Endothelial cell of umbilical vein (primary cell): Measurements from ENCODE around the gene ZNF488. TPM values are rescaled to one million over a fixed set of nuclear protein-coding genes. Genes with fewer than 3 reads are reported as not detected.

Experiments
- BruUV-seq: library from RNA; stranded (reverse); fragments of 400-500 nt; replicated peaks from 2 replicates; lab custom pipeline; 2021; lab: Mats Ljungman, UMichigan
- CTCF ChIA-PET: fragments of 300-600, 350-600 bp; sonication (Branson Sonifier 250); formaldehyde crosslinking; loops from one replicate; lab custom pipeline; 2021; ENCODE audit warnings: antibody characterized with exemption, inconsistent platforms; lab: Charles Lee
- POLR2A ChIA-PET: fragments of 300-600, 350-600 bp; sonication (Branson Sonifier 250); formaldehyde crosslinking; loops from one replicate; lab custom pipeline; 2021; ENCODE audit warnings: antibody characterized with exemption, inconsistent platforms; lab: Charles Lee
- DNase-seq: peaks from one replicate; pipeline ENCODE4 v3.0.0-alpha.2; 2011; ENCODE audit warnings: low read depth, low spot score
- FAIRE-seq: peaks from 2 replicates; lab custom pipeline; 2011; peaks lifted over from hg19 to GRCh38; lab: Jason Lieb, UNC
- H2AFZ ChIP-seq: 2 replicates; pipeline ENCODE4 v1.6.0; 2012; ENCODE audit warnings: low read depth, low read length, control low read depth, inconsistent platforms
- H3K27ac ChIP-seq: 2 replicates; pipeline ENCODE4 v1.5.1; 2011; ENCODE audit warnings: low read depth, mild to moderate bottlenecking, control low read depth, low read length, moderate library complexity; ENCODE audit not compliant: insufficient read depth
- H3K27me3 ChIP-seq, 2 experiments: 2 replicates each; pipeline versions ENCODE4 v1.6.0 to v1.6.1; 2011; ENCODE audit warnings: low read length in 2 of 2, mixed read lengths in 1 of 2; ENCODE audit not compliant: control insufficient read depth in 2 of 2, insufficient read depth in 2 of 2
- H3K36me3 ChIP-seq, 2 experiments: 2 replicates in 1 of 2; 3 replicates in 1 of 2; pipeline ENCODE4 v1.5.1; 2011; ENCODE audit warnings: low read length in 2 of 2, mild to moderate bottlenecking in 1 of 2, moderate library complexity in 1 of 2; ENCODE audit not compliant: control insufficient read depth in 2 of 2, insufficient read depth in 2 of 2; ENCODE audit errors: extremely low read depth in 1 of 2
- H3K4me1 ChIP-seq: 3 replicates; pipeline ENCODE4 v1.5.1; 2011; ENCODE audit warnings: mild to moderate bottlenecking, low read length; ENCODE audit not compliant: control insufficient read depth, insufficient read depth; ENCODE audit errors: extremely low read depth
- H3K4me2 ChIP-seq: 2 replicates; pipeline ENCODE4 v1.6.1; 2011; ENCODE audit warnings: low read length, control low read depth, mixed read lengths; ENCODE audit not compliant: insufficient read depth
- H3K4me3 ChIP-seq, 3 experiments: fragments of 200-600 bp in 1 of 3; sonication (generic), shearing (Covaris generic) in 1 of 3; replicated peaks in 1 of 3; 2 replicates each; pipeline ENCODE4 v1.5.1; 2011 to 2016; ENCODE audit warnings: control low read depth in 3 of 3, low read length in 3 of 3, mild to moderate bottlenecking in 2 of 3, inconsistent platforms in 1 of 3, low read depth in 1 of 3, moderate library complexity in 1 of 3; ENCODE audit not compliant: insufficient read depth in 1 of 3
- H3K79me2 ChIP-seq: 2 replicates; pipeline ENCODE4 v1.6.0; 2012; ENCODE audit warnings: low read length, inconsistent platforms; ENCODE audit not compliant: control insufficient read depth, insufficient read depth
- H3K9ac ChIP-seq: replicated peaks from 2 replicates; pipeline ENCODE3; 2011; ENCODE audit warnings: low read length, control low read depth; ENCODE audit not compliant: insufficient read depth; ENCODE audit errors: extremely low read depth
- H3K9me1 ChIP-seq: replicated peaks from 3 replicates; pipeline ENCODE4 v1.6.0; 2011; ENCODE audit warnings: mild to moderate bottlenecking, low read length; ENCODE audit not compliant: control insufficient read depth, insufficient read depth; ENCODE audit errors: extremely low read depth
- H3K9me3 ChIP-seq: replicated peaks from 2 replicates; pipeline ENCODE4 v1.5.1; 2012; ENCODE audit warnings: low read length, inconsistent platforms; ENCODE audit not compliant: control insufficient read depth, insufficient read depth
- H4K20me1 ChIP-seq: replicated peaks from 2 replicates; pipeline ENCODE3; 2011; ENCODE audit warnings: mild to moderate bottlenecking, low read length; ENCODE audit not compliant: control insufficient read depth, insufficient read depth; ENCODE audit errors: extremely low read depth
- EZH2 ChIP-seq: IDR thresholded peaks from 2 replicates; pipeline ENCODE4 v1.6.1; 2012; ENCODE audit warnings: borderline replicate concordance, low read depth, mild to moderate bottlenecking, moderate library complexity, low read length, inconsistent platforms; ENCODE audit not compliant: severe bottlenecking
- FOS ChIP-seq: IDR thresholded peaks from 2 replicates; pipeline ENCODE4 v1.6.1; 2011; ENCODE audit warnings: mild to moderate bottlenecking, low read length, moderate library complexity, borderline replicate concordance; ENCODE audit not compliant: insufficient read depth
- GATA2 ChIP-seq: IDR thresholded peaks from 2 replicates; pipeline ENCODE4 v1.7.0; 2011; ENCODE audit warnings: low read depth, mild to moderate bottlenecking, moderate library complexity, mixed read lengths, low read length; ENCODE audit not compliant: insufficient read length, insufficient read depth
- JUN ChIP-seq: IDR thresholded peaks from 2 replicates; pipeline ENCODE4 v1.6.1; 2011; ENCODE audit warnings: borderline replicate concordance, low read depth; ENCODE audit not compliant: insufficient read length, insufficient read depth
- MYC ChIP-seq: IDR thresholded peaks from one replicate; pipeline ENCODE4 v1.6.1; 2011; ENCODE audit warnings: mild to moderate bottlenecking, low read depth, low read length
- POLR2A ChIP-seq: IDR thresholded peaks from 2 replicates; pipeline ENCODE4 v1.6.1; 2012; ENCODE audit warnings: low read depth, mild to moderate bottlenecking, control low read depth, low read length
- POLR2AphosphoS5 ChIP-seq: IDR thresholded peaks from 2 replicates; pipeline ENCODE4 v1.6.1; 2012; ENCODE audit warnings: low read depth, mild to moderate bottlenecking, control low read depth, low read length, moderate library complexity; ENCODE audit not compliant: insufficient read depth
- dilution Hi-C: fragments of 300-500 bp; cut with MboI; formaldehyde crosslinking; loops from one replicate; pipeline ENCODE4 v1.15.0; 2019; ENCODE audit warnings: low sequenced_read_pairs; ENCODE audit not compliant: extremely low pct_ligation_motif_present
- intact Hi-C: fragments of 100-400 bp; cut with micrococcal nuclease; formaldehyde crosslinking; loops from one replicate; pipeline ENCODE4 v1.10.0; 2022
- polyA plus RNA-seq, 4 experiments: library from polyadenylated mRNA; depleted of rRNA in 3 of 4; stranded (reverse) in 3 of 4; unstranded in 1 of 4; fragments of >200 nt; gene quantifications; 2 replicates each; pipeline versions ENCODE4 v1.2.1 to v1.2.3, GENCODE V29; 2011 to 2012; ENCODE audit warnings: missing spikeins in 1 of 4
- total RNA-seq: library from RNA; stranded (reverse); gene quantifications from 2 replicates; pipeline ENCODE4 v1.2.3, GENCODE V29; 2021
- TF ChIP-seq, protein P1 (sequence below): IDR thresholded peaks from 2 replicates; pipeline ENCODE4 v1.6.1; 2011; ENCODE audit not compliant: insufficient read depth, insufficient read length
- TF ChIP-seq, protein P2 (sequence below), 2 donors: IDR thresholded peaks; 1 replicate in 1 of 2; 2 replicates in 1 of 2; pipeline ENCODE4 v1.5.1; 2011; ENCODE audit warnings: low read length in 2 of 2, mild to moderate bottlenecking in 2 of 2, moderate library complexity in 2 of 2, control low read depth in 1 of 2, inconsistent platforms in 1 of 2, low read depth in 1 of 2; ENCODE audit not compliant: insufficient read depth in 1 of 2; ENCODE audit errors: extremely low read depth in 1 of 2

ZNF488 gene
- total and polyA plus RNA-seq, 2 donors (not counting 3 experiments of a cell fraction or from before 2014, with no cell fraction given): 0.21 to 0.38 TPM

DNA sequence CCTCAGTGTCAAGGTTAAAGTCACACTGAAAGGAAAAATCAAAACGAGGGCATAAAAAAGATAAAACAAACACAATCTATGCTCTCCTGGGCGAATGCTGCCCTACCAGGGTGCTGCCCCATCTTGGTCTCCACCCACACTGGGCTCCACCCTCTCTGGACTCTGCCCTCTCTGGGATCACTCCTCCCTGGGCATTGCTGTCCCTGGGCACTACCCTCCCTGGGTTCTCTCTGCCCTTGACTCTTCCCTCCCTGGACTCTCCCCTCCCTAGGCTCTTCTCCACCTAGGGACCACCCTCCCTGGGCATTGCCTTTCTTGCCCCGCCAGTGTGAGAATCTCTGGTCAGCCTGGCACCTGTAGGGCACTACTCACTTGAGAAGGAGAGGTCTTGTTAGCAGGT lies 53.3 kb downstream of the ZNF488 start:
- H3K9me3 ChIP-seq: no peaks in the 10 kb centered on the region
- dilution Hi-C loops (no loop called here), intact Hi-C loops (no loop called here)
- no peaks in the 10 kb centered on the region for H3K36me3 ChIP-seq
- ChIA-PET CTCF (no interaction called here), POLR2A (no interaction called here)
- H4K20me1 ChIP-seq: no peaks in the 10 kb centered on the region
- no peak for FAIRE-seq
- H3K9ac ChIP-seq: no peak overlapping the region
- H3K4me2 ChIP-seq: no peak overlapping the region
- TF ChIP-seq EZH2 (no peak), GATA2 (no peak), POLR2AphosphoS5 (no peak), JUN (no peak), MYC (no peak), FOS (no peak), POLR2A (no peak)
- TF ChIP-seq, protein P1, sequence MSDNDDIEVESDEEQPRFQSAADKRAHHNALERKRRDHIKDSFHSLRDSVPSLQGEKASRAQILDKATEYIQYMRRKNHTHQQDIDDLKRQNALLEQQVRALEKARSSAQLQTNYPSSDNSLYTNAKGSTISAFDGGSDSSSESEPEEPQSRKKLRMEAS: no peak
- TF ChIP-seq, protein P2, sequence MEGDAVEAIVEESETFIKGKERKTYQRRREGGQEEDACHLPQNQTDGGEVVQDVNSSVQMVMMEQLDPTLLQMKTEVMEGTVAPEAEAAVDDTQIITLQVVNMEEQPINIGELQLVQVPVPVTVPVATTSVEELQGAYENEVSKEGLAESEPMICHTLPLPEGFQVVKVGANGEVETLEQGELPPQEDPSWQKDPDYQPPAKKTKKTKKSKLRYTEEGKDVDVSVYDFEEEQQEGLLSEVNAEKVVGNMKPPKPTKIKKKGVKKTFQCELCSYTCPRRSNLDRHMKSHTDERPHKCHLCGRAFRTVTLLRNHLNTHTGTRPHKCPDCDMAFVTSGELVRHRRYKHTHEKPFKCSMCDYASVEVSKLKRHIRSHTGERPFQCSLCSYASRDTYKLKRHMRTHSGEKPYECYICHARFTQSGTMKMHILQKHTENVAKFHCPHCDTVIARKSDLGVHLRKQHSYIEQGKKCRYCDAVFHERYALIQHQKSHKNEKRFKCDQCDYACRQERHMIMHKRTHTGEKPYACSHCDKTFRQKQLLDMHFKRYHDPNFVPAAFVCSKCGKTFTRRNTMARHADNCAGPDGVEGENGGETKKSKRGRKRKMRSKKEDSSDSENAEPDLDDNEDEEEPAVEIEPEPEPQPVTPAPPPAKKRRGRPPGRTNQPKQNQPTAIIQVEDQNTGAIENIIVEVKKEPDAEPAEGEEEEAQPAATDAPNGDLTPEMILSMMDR (IDR thresholded peaks at IDR 0.05; ENCODE audit: extremely low read depth in 1 of 2, insufficient read depth in 1 of 2, low read depth in 1 of 2, low read length in 2 of 2): no peak
- no peak overlapping the region for H2AFZ ChIP-seq
- no peak for DNase-seq
- no TSS peak for BruUV-seq
- no peak overlapping the region for H3K4me3 ChIP-seq
- H3K79me2 ChIP-seq: no peaks in the 10 kb centered on the region
- no peak overlapping the region for H3K27ac ChIP-seq
- no peaks in the 10 kb centered on the region for H3K27me3 ChIP-seq
- no peaks in the 10 kb centered on the region for H3K9me1 ChIP-seq
- no peaks in the 10 kb centered on the region for H3K4me1 ChIP-seq
